GM18526 (cell line): ENCODE results near the gene KRTAP22-2.

Experiments used
- POLR2A ChIP-seq: IDR thresholded peaks from 3 replicates; pipeline ENCODE4 v1.6.1; 2011; ENCODE audit not compliant: insufficient read length; ENCODE audit errors: extremely low read depth

Gene KRTAP22-2

GRCh38 chr21:30590297-30590696 is at the start of gene KRTAP22-2:
Gene KRTAP22-2, minus strand, starts transcription at chr21:30590397.
- TF ChIP-seq POLR2A = no peak

GRCh38 chr21:30638686-30639085 is 48.5 kb upstream of the KRTAP22-2 start:
- TF ChIP-seq POLR2A = no peak

- no peak for TF ChIP-seq POLR2A
These were observed 44.7 kb upstream of the KRTAP22-2 start, which contains the start of gene KRTAP20-2 for GRCh38 chr21:30634906-30635305. Gene KRTAP20-2, plus strand, starts transcription at chr21:30635206. Its CDS starts 58 bp downstream, at chr21:30635264.

- no peak for TF ChIP-seq POLR2A
These were observed 39.0 kb upstream of the KRTAP22-2 start for GRCh38 chr21:30629200-30629599.

- TF ChIP-seq POLR2A = no peak
These were observed 37.9 kb upstream of the KRTAP22-2 start for GRCh38 chr21:30628109-30628508.

- no peak for TF ChIP-seq POLR2A
These were observed 35.4 kb upstream of the KRTAP22-2 start for GRCh38 chr21:30625449-30626165.

GRCh38 chr21:30623362-30623761 is 33.2 kb upstream of the KRTAP22-2 start:
- no peak for TF ChIP-seq POLR2A

- no peak for TF ChIP-seq POLR2A
These were observed 30.3 kb upstream of the KRTAP22-2 start, which contains the start of gene KRTAP20-4 for GRCh38 chr21:30620522-30620921. Gene KRTAP20-4, plus strand, starts transcription at chr21:30620627.

GRCh38 chr21:30620080-30620479 is 29.9 kb upstream of the KRTAP22-2 start:
- no peak for TF ChIP-seq POLR2A

- TF ChIP-seq POLR2A = no peak
These were observed 25.9 kb upstream of the KRTAP22-2 start, which contains the start of gene KRTAP20-1 for GRCh38 chr21:30616125-30616524. Gene KRTAP20-1, plus strand, starts transcription at chr21:30616425. Its CDS starts 30 bp downstream, at chr21:30616455.

- no peak for TF ChIP-seq POLR2A
These were observed 25.0 kb upstream of the KRTAP22-2 start for GRCh38 chr21:30615199-30615598.

- no peak for TF ChIP-seq POLR2A
These were observed 23.6 kb upstream of the KRTAP22-2 start, which contains the start of gene KRTAP6-1 for GRCh38 chr21:30613836-30614235. Gene KRTAP6-1, minus strand, starts transcription at chr21:30613930. Its CDS starts 26 bp downstream, at chr21:30613904.

GRCh38 chr21:30612132-30612531 is 21.9 kb upstream of the KRTAP22-2 start:
- no peak for TF ChIP-seq POLR2A

- no peak for TF ChIP-seq POLR2A
These were observed 15.8 kb upstream of the KRTAP22-2 start for GRCh38 chr21:30605968-30606367.

- TF ChIP-seq POLR2A = no peak
These were observed 10.6 kb upstream of the KRTAP22-2 start, which contains the start of gene KRTAP22-1 for GRCh38 chr21:30600787-30601186. Gene KRTAP22-1, plus strand, starts transcription at chr21:30601087.

- TF ChIP-seq POLR2A = no peak
These were observed 8.6 kb upstream of the KRTAP22-2 start, which contains the start of gene KRTAP6-2 for GRCh38 chr21:30598802-30599201. Gene KRTAP6-2, minus strand, starts transcription at chr21:30598902. Its CDS starts 28 bp downstream, at chr21:30598874.
